Measurements from ENCODE around the gene ARHGAP32. TPM values are rescaled to one million over a fixed set of nuclear protein-coding genes. Genes with fewer than 3 reads are reported as not detected.

Gene ARHGAP32
- total RNA-seq, 1 experiment from 2014 or later: 54.0 TPM

GRCh38 chr11:129144256-129144655 is 47.9 kb downstream of the ARHGAP32 start:
- Mint-ChIP-seq H3K27me3 (ENCODE audit: insufficient read depth, unreplicated experiment) (no peaks in the 10 kb centered on the region), H3K36me3 (ENCODE audit: insufficient read depth, unreplicated experiment) (peaks cover 5% of the 10 kb centered on the region), H3K27ac (ENCODE audit: unreplicated experiment) (no peak overlapping the region), H3K9me3 (ENCODE audit: unreplicated experiment) (peaks cover 13% of the 10 kb centered on the region), H3K4me1 (ENCODE audit: low read depth, unreplicated experiment) (peaks cover 39% of the 10 kb centered on the region), H3K4me3 (ENCODE audit: unreplicated experiment) (no peak overlapping the region)
- ChIA-PET CTCF (no interaction called here), POLR2A (no interaction called here)
- no peak overlapping the region for H3K4me3 ChIP-seq (ENCODE audit: low read depth, low read length)
- no TSS peak for BruUV-seq (replicated peaks)
- DNase-seq: no peak
- no peaks in the 10 kb centered on the region for H3K27me3 ChIP-seq (replicated peaks; ENCODE audit: control insufficient read depth, insufficient read depth, low read length)
- H3K9me3 ChIP-seq: no peaks in the 10 kb centered on the region
- no peaks in the 10 kb centered on the region; the same call in 1 of the 2 replicates for H3K36me3 ChIP-seq (ENCODE audit: control insufficient read depth, insufficient read depth, low read length)
- H3K4me1 ChIP-seq: peaks cover 31% of the 10 kb centered on the region
- no peak for TF ChIP-seq CTCF (IDR thresholded peaks at IDR 0.05; ENCODE audit: insufficient read depth in 1 of 2, low read depth in 1 of 2, low read length in 1 of 2, severe bottlenecking in 1 of 2, unreplicated experiment in 1 of 2)
- intact Hi-C loops (cut with micrococcal nuclease; ENCODE audit: unreplicated experiment): loop anchor here (5.0 kb wide), 1 partner anchor 68 kb away; no protein-coding TSS in a partner anchor

GRCh38 chr11:129143335-129143734 is 48.8 kb downstream of the ARHGAP32 start:
- Mint-ChIP-seq H3K4me3 (ENCODE audit: unreplicated experiment) (peak overlapping the region; percentile 53), H3K27ac (ENCODE audit: unreplicated experiment) (peak overlapping the region; percentile 66), H3K27me3 (ENCODE audit: insufficient read depth, unreplicated experiment) (no peaks in the 10 kb centered on the region), H3K9me3 (ENCODE audit: unreplicated experiment) (peaks cover 10% of the 10 kb centered on the region), H3K4me1 (ENCODE audit: low read depth, unreplicated experiment) (peaks cover 37% of the 10 kb centered on the region), H3K36me3 (ENCODE audit: insufficient read depth, unreplicated experiment) (peaks cover 5% of the 10 kb centered on the region)
- CTCF ChIA-PET: no interaction called here
- TF ChIP-seq CTCF (IDR thresholded peaks at IDR 0.05; ENCODE audit: insufficient read depth in 1 of 2, low read depth in 1 of 2, low read length in 1 of 2, severe bottlenecking in 1 of 2, unreplicated experiment in 1 of 2): no peak
- POLR2A ChIA-PET: no interaction called here
- Histone ChIP-seq H3K4me1 (peaks cover 35% of the 10 kb centered on the region), H3K4me3 (ENCODE audit: low read depth, low read length) (no peak overlapping the region), H3K27me3 (replicated peaks; ENCODE audit: control insufficient read depth, insufficient read depth, low read length) (no peaks in the 10 kb centered on the region), H3K36me3 (ENCODE audit: control insufficient read depth, insufficient read depth, low read length) (no peaks in the 10 kb centered on the region), H3K9me3 (no peaks in the 10 kb centered on the region)
- BruUV-seq (replicated peaks): no TSS peak
- peak; percentile 87 to 89 for DNase-seq
- intact Hi-C loops (cut with micrococcal nuclease; ENCODE audit: unreplicated experiment): loop anchor here (5.0 kb wide), 1 partner anchor 69 kb away; no protein-coding TSS in a partner anchor

GRCh38 chr11:129141748-129142523 is 50.2 kb downstream of the ARHGAP32 start:
- Mint-ChIP-seq H3K9me3 (ENCODE audit: unreplicated experiment) (peaks cover 10% of the 10 kb centered on the region), H3K36me3 (ENCODE audit: insufficient read depth, unreplicated experiment) (peaks cover 5% of the 10 kb centered on the region)

More at GRCh38 chr11:129141748-129142523, 50.2 kb downstream of the ARHGAP32 start:
- Histone ChIP-seq H3K36me3 (ENCODE audit: control insufficient read depth, insufficient read depth, low read length) (no peaks in the 10 kb centered on the region), H3K4me1 (peaks cover 35% of the 10 kb centered on the region), H3K9me3 (no peaks in the 10 kb centered on the region), H3K4me3 (ENCODE audit: low read depth, low read length) (no peak overlapping the region), H3K27me3 (replicated peaks; ENCODE audit: control insufficient read depth, insufficient read depth, low read length) (no peaks in the 10 kb centered on the region)
- no peak for TF ChIP-seq CTCF (IDR thresholded peaks at IDR 0.05; ENCODE audit: insufficient read depth in 1 of 2, low read depth in 1 of 2, low read length in 1 of 2, severe bottlenecking in 1 of 2, unreplicated experiment in 1 of 2)
- no peaks in the 10 kb centered on the region for H3K27me3 Mint-ChIP-seq (ENCODE audit: insufficient read depth, unreplicated experiment)
- ChIA-PET POLR2A (no interaction called here), CTCF (interaction anchor here (0.7 kb wide), 1 partner anchor 236 kb away, joined by 3 read pairs; no protein-coding TSS in a partner anchor)
- no peak overlapping the region for H3K4me3 Mint-ChIP-seq (ENCODE audit: unreplicated experiment)
- no TSS peak for BruUV-seq (replicated peaks)
- H3K4me1 Mint-ChIP-seq (ENCODE audit: low read depth, unreplicated experiment): peaks cover 28% of the 10 kb centered on the region
- no peak overlapping the region for H3K27ac Mint-ChIP-seq (ENCODE audit: unreplicated experiment)
- intact Hi-C loops (cut with micrococcal nuclease; ENCODE audit: unreplicated experiment): loop anchor here (5.0 kb wide), 1 partner anchor 70 kb away; no protein-coding TSS in a partner anchor
- DNase-seq: no peak
